Endothelial cell of hepatic sinusoid (primary cell): ENCODE measurements around the gene TOMM70.
"Not testable (repeated sequence)": the region's sequence is repeated elsewhere in the genome, so short reads cannot be mapped to it uniquely, and the experiment has no call there.

Experiments
- in situ Hi-C: cut with HindIII; loops from 2 replicates; pipeline ENCODE4 v1.10.0; 2017; ENCODE audit warnings: low sequenced_read_pairs

The TOMM70 gene

DNA sequence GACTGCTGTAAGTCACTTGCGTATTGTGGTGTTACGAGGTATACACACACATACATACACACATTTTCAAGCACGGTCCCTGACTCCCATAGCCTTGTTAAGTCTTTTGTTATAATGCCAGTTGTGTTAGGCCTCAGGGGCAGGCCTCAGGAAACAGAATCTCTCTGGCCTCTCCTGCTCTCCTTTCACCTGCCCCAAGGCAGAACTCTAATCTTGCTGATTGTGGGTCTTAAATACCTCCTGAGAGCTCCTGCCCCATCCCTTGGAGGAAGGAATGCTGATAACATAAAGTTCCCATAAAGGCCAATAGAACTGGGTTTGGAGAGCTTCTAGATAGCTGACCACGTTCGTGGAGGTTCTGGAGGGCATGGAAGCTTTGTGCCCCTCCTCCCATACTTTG, 70.2 kb downstream of the TOMM70 start:
- in situ Hi-C loops = loop anchor here (10.0 kb wide), 1 partner anchor 246 kb away; no protein-coding TSS in a partner anchor

DNA sequence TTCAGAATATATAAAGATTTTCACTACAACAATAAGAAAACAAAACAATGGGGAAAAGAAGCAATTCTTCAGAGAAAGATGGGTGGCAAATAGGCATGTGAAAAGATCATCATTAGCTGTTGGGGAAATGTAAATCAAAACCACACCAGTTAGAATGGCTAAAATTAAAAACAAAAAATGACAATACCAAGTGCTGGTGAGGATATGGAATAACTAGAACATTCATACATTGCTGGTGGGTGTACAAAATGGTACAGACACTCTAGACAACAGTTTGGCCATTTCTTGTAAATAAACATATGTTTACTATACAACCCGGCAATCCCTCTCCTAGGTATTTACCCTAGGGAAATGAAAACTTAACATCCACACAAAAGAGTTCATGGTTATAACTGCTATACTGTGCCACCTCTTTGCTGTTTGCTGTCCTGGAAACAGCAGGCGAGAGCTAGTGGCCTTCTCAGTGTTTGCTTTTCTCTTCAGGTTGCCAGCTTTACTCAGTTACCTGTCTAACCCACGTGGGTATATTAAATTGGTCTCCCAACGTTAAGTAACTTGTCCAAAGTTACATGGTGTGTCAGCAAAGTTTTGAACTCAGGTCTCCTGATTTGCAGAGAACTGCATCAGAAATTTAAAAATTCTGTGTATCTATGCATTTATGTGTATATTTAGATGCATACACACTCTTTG, 70.9 kb downstream of the TOMM70 start:
- in situ Hi-C loops = loop anchor here (10.0 kb wide), 1 partner anchor 245 kb away; no protein-coding TSS in a partner anchor

DNA sequence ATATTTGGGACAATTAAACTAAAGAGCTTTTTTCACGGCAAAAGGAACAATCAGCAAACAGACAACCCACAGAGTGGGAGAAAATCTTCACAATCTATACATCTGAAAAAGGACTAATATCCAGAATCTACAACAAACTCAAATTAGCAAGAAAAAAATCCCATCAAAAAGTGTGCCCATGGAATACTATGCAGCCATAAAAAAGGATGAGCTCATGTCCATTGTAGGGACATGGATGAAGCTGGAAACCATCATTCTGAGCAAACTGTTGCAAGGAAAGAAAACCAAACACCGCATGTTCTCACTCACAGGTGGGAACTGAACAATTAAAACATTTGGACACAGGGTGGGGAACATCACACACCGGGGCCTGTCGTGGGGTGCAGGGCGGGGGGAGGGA, 73.5 kb downstream of the TOMM70 start:
- in situ Hi-C loops = not testable (repeated sequence)

DNA sequence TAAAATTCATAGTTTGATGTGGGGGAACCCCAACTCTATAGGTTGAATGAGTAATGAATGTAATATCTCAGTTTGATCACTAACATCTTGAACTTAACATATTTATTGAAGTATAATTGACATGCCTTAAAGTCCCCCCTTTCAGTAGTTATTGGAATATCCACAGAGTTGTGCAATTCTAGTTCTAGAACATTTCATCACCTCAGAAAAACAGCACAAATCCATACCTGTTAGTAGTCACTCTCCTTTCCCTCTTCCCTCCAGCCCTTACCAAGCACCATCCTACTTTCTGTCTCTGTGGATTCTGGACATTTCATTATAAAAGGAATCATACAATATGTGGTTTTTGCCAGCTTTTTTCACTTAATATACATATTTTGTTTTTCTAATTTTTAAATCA, 75.1 kb downstream of the TOMM70 start:
- in situ Hi-C loops = no loop called here

DNA sequence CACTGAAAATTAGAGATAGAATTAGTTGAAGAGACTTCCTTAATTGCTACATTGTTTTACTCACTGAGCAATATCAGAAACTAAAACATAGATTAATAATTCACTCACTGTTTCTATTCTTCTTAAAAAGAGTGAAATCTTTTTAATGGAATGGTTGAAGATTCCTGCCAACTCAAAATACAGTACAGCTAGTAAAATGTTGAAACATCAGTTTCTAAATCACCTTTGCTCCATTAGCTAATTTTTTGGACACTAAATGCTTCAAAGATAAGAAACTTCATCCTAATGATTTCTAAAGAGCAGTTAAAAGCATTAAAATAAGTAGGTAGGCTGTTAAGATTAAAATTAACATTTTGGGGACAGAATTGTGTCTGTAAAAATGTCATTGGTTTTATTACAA, 76.8 kb downstream of the TOMM70 start:
- in situ Hi-C loops = no loop called here

DNA sequence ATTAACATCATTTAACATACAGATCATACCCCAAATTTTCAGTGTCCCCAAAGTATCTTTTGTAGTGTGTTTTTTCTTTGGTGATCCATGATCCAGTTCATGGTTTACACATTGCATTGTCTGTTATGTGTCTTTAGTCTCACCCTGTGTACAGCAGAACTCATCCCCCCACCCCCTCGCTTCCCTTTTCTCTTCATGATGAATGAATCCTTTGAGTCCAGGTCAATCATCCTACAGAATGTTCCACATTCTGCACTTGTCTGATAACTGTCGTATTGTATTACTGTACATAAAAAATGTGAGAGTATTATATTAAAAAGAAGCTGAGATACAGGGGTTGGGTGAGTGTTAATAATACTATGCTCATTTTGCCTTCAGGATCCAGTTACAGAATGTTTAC, 80.9 kb downstream of the TOMM70 start:
- in situ Hi-C loops = no loop called here

DNA sequence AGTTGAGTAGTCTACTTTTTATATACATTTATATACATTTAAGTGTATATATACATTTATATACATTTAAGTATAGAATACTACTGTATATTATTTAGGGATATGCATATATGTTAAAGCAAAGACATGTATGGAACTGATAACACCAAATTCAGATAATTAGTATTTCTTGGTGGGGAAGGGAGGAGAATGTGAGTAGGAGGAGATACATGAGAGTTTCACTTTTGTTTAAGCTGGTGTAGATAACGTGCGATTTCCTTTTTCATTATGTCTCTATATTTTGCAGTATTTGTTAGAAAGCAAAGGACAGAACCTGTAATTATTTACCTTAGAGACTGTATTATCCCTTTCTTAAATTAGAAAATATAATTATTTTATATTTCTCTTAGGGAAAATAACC, 83.0 kb downstream of the TOMM70 start:
- in situ Hi-C loops = no loop called here

DNA sequence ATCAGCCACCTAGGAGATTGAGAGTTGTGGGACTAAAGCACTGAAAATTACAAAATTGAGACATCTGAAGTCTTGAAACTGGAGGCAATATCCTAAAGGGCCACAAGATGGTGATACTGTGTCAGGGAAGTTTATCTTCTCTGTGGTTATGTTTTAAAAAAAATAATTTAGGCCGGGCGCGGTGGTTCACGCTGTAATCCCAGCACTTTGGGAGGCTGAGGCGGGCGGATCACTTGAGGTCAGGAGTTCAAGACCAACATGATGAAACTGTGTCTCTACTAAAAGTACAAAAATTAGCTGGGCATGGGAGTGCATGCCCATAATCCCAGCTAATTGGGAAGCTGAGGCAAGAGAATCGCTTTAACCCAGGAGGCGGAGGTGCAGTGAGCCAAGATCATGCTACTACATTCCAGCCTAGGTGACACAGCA, 84.2 kb downstream of the TOMM70 start:
- in situ Hi-C loops = no loop called here
